Thoracic aorta (tissue), 2 donors: ENCODE measurements around the gene CDH26. TPM values are rescaled to one million over a fixed set of nuclear protein-coding genes. Genes with fewer than 3 reads are reported as not detected.
A peak's percentile ranks its signal among the peaks of the same experiment; 100 is the strongest.

Experiments
- ATAC-seq: fragments of 150-250 bp; one replicate; pipeline ENCODE4 v1.8.0; 2017; ENCODE audit warnings: low read depth; ENCODE audit not compliant: insufficient number of reproducible peaks, low FRiP score
- DNase-seq: peaks from one replicate; pipeline ENCODE4 v3.0.0-alpha.2; 2020; ENCODE audit warnings: low spot score
- H3K27ac ChIP-seq, 2 donors: fragments of 200-600 bp; sonication (generic); 1 replicate in 1 of 2; 2 replicates in 1 of 2; pipeline ENCODE4 v1.5.1; 2016; ENCODE audit warnings: mild to moderate bottlenecking in 2 of 2, moderate library complexity in 2 of 2
- H3K27me3 ChIP-seq: fragments of 200-600 bp; sonication (generic); replicated peaks from 2 replicates; pipeline ENCODE4 v1.6.0; 2016; ENCODE audit warnings: mild to moderate bottlenecking; ENCODE audit not compliant: insufficient read depth
- H3K36me3 ChIP-seq: fragments of 200-600 bp; sonication (generic); one replicate; pipeline ENCODE4 v1.5.1; 2016
- H3K4me1 ChIP-seq, 2 donors: fragments of 200-600 bp; sonication (generic); 1 replicate in 1 of 2; 2 replicates in 1 of 2; pipeline versions ENCODE4 v1.5.1 to v1.6.0; 2016; ENCODE audit warnings: low read depth in 2 of 2, mild to moderate bottlenecking in 1 of 2; ENCODE audit not compliant: control insufficient read depth in 1 of 2
- H3K4me3 ChIP-seq: fragments of 200-600 bp; sonication (generic); 2 replicates; pipeline ENCODE4 v1.5.1; 2016; ENCODE audit warnings: mild to moderate bottlenecking
- H3K9me3 ChIP-seq: fragments of 200-600 bp; sonication (generic); 2 replicates; pipeline ENCODE4 v1.5.1; 2016
- total RNA-seq, 2 donors: library from RNA; depleted of rRNA; stranded (reverse); fragments of >200 nt; gene quantifications; one replicate each; pipeline versions ENCODE4 v1.1.0 to v1.2.3, GENCODE V29; 2016
- TF ChIP-seq, protein P1 (sequence below): fragments of 200-600 bp; sonication (generic); IDR thresholded peaks from one replicate; pipeline ENCODE4 v1.5.1; 2019; ENCODE audit warnings: antibody characterized with exemption

The CDH26 gene
- total RNA-seq, 2 donors from 2014 or later, result 2.3 to 2.5 TPM

DNA sequence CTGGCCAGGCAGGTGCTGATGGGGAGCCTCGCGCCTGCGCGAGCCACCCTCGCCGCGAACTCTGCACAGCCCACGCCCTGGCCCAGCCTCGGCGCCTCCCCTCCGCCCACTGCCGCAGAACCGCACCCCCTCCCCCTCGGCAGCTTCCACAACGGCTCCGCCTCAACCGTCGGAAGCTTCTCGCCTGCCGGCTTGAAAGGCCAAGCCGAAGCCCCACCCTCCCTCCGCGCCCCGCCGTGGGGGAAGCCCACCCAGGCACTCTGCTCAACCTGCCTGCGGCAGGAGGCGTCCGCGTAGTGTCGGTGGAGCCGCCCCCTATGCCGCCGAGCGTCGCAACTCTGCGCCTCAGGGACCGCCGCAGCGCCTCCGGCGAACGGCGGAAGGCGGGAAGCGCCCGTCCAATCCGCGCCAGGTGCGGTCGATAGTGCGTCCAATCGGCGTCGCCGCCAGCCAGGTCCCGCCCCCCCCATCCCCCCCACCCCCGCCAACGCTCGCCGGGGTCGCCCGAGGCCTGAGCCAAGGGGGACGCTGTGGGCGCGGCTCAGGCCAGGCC, 24.9 kb upstream of the CDH26 start, which contains the start of gene SYCP2:
SYCP2 (minus strand) TSS at position 342 of the 553 bp plus-strand sequence. CDS start 11,224 bp downstream, outside the sequence.
- Histone ChIP-seq H3K36me3 (no peaks in the 10 kb centered on the region), H3K27me3 (no peaks in the 10 kb centered on the region), H3K27ac (peak within 1 kb of the TSS in 1 of 2 donors; percentile 50), H3K4me1 (peaks cover 6 to 19% of the 10 kb centered on the region in 2 donors), H3K9me3 (no peaks in the 10 kb centered on the region), H3K4me3 (peak within 1 kb of the TSS; percentile 90)
- TF ChIP-seq, protein P1, sequence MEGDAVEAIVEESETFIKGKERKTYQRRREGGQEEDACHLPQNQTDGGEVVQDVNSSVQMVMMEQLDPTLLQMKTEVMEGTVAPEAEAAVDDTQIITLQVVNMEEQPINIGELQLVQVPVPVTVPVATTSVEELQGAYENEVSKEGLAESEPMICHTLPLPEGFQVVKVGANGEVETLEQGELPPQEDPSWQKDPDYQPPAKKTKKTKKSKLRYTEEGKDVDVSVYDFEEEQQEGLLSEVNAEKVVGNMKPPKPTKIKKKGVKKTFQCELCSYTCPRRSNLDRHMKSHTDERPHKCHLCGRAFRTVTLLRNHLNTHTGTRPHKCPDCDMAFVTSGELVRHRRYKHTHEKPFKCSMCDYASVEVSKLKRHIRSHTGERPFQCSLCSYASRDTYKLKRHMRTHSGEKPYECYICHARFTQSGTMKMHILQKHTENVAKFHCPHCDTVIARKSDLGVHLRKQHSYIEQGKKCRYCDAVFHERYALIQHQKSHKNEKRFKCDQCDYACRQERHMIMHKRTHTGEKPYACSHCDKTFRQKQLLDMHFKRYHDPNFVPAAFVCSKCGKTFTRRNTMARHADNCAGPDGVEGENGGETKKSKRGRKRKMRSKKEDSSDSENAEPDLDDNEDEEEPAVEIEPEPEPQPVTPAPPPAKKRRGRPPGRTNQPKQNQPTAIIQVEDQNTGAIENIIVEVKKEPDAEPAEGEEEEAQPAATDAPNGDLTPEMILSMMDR, result no peak
- DNase-seq (no peak), ATAC-seq (peak; percentile 31)

DNA sequence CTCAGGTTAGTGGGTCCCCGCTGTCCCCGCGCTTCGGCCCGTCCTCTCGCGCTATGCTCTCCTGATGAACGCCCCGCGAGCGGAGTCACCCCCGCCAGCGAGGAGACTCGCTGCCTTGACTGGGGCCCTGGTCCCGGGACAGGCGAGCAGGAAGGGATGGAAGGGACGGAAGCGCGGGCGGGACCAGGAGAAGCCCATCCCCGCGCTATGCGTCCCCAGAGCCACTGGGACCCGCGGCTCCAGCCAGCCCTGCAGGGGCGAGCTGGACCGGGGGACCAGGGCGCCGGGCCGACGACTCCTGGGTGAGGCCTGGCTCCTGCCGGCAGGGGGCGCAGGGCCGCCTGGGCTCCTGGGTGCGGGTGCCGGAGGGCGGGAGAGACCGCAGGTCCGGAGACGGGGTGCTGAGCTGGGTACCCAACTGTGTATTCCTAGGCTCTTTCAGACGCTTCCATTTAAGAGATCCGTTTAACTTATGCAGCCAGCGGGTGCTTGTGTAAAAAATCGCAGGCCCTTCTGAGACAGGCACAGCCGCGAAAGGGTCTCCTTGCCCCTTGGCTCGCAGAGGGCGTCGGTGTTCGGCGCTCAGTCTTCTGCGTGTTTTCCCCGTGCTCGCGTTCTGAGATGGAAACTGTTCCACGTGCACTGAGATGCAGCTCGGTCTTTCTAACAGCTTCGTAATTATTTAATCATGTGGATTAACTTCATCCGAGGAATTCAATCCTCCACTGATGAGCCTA, 24.2 kb upstream of the CDH26 start:
- Histone ChIP-seq H3K4me3 (peak overlapping the region; percentile 90), H3K27me3 (no peaks in the 10 kb centered on the region), H3K27ac (peak overlapping the region in 1 of 2 donors; percentile 50), H3K4me1 (peaks cover 13 to 25% of the 10 kb centered on the region in 2 donors), H3K36me3 (no peaks in the 10 kb centered on the region), H3K9me3 (no peaks in the 10 kb centered on the region)
- TF ChIP-seq, protein P1, result peak; percentile 97
- ATAC-seq (peak; percentile 80), DNase-seq (no peak)

DNA sequence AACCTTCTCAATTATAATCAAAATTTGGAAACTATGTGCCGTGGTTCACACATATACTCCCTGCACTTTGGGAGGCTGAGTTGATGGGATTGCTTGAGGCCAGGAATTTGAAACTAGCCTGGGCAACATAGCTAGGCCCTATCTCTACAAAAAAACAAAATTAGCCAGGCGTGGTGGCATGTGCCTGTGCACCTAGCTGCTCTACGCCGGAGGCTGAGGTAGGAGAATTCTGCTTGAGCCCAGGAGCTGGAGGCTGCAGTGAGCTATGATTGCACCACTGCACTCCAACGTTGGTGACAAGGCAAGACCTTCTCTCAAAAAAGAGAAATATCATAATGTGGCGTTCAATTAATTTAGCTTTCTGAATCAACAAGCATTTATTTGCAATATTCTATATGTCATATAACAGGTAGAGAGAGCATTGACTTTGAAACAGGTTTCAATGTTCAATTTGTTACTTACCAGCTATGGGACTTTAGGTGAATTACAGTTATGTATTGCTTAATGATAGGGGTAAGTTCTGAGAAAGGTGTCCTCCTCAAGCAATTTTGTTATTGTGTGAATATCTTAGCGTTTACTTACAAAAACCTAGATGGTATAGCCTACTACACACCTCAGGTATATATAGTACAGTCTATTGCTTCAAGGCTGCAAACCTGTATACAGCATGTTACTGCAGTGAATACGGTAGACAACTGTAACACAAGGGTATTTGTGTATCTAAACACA, 22.6 kb upstream of the CDH26 start:
- H3K9me3 ChIP-seq, result no peaks in the 10 kb centered on the region

DNA sequence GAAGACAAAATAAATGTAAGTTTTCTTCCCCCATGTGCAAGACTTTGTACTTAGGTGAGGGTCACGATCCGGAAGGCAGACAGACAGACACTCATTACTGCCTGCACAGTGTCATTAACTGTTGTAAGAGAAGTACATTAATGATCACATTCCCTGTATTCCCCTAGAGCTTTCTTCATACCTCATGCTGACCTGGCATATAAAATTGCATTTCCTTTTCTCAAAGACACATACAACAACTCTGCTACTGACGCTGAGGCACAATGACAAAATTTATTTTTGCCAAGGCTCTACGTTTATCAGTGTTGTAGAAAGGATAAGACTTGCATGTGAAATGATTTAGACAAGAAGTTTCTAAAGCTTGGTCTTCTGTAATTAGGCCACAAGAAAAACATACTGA, 21.8 kb upstream of the CDH26 start:
- DNase-seq (no peak), ATAC-seq (no peak)
- H3K27ac ChIP-seq, result no peak overlapping the region
- H3K36me3 ChIP-seq, result no peaks in the 10 kb centered on the region
- no peaks in the 10 kb centered on the region for H3K27me3 ChIP-seq
- peaks cover 20 to 34% of the 10 kb centered on the region in 2 donors for H3K4me1 ChIP-seq
- no peak overlapping the region for H3K4me3 ChIP-seq
- TF ChIP-seq, protein P1, result no peak
- H3K9me3 ChIP-seq, result no peaks in the 10 kb centered on the region

More for the DNA sequence above, 22.6 kb upstream of the CDH26 start:
- no peak overlapping the region for H3K27ac ChIP-seq
- no peaks in the 10 kb centered on the region for H3K27me3 ChIP-seq
- peaks cover 16 to 29% of the 10 kb centered on the region in 2 donors for H3K4me1 ChIP-seq
- H3K36me3 ChIP-seq, result no peaks in the 10 kb centered on the region
- TF ChIP-seq, protein P1, result no peak
- no peak for DNase-seq
- H3K4me3 ChIP-seq, result no peak overlapping the region
- no peak for ATAC-seq

- TF ChIP-seq, protein P1, result no peak
- peaks cover 25 to 41% of the 10 kb centered on the region in 2 donors for H3K4me1 ChIP-seq
- H3K36me3 ChIP-seq, result no peaks in the 10 kb centered on the region
- no peaks in the 10 kb centered on the region for H3K27me3 ChIP-seq
- H3K9me3 ChIP-seq, result no peaks in the 10 kb centered on the region
- H3K4me3 ChIP-seq, result no peak overlapping the region
- H3K27ac ChIP-seq, result no peak overlapping the region
- ATAC-seq (no peak), DNase-seq (no peak)
Observed at GRCh38 chr20:59937150-59937549, 21.1 kb upstream of the CDH26 start.
